HepG2 (cell line): ENCODE data around the gene NOTUM. TPM values are rescaled to one million over a fixed set of nuclear protein-coding genes. Genes with fewer than 3 reads are reported as not detected.

Experiments
- GABPB1 ChIP-seq: IDR thresholded peaks from 2 replicates; pipeline ENCODE4 v1.6.1; 2016; ENCODE audit warnings: mild to moderate bottlenecking, missing genetic modification reagents, moderate library complexity, missing compliant biosample characterization
- HNF1A ChIP-seq, 2 experiments: sonication (generic) in 1 of 2; formaldehyde crosslinking in 1 of 2; IDR thresholded peaks; 2 replicates each; pipeline versions ENCODE4 v1.4.0 to v1.6.1; 2016 to 2020; ENCODE audit warnings: borderline replicate concordance in 1 of 2, low read depth in 1 of 2, mild to moderate bottlenecking in 1 of 2, missing genetic modification reagents in 1 of 2
- ISX ChIP-seq: sonication (generic); formaldehyde crosslinking; conservative IDR thresholded peaks from 2 replicates; pipeline ENCODE4 v1.5.0; 2020; ENCODE audit warnings: missing genetic modification reagents
- LBX2 ChIP-seq: sonication (generic); formaldehyde crosslinking; IDR thresholded peaks from 2 replicates; pipeline ENCODE4 v1.5.0; 2020; ENCODE audit warnings: missing genetic modification reagents, mild to moderate bottlenecking, borderline replicate concordance
- ZNF33A ChIP-seq: sonication (generic); formaldehyde crosslinking; IDR thresholded peaks from 2 replicates; pipeline ENCODE4 v1.5.1; 2020; ENCODE audit warnings: missing genetic modification reagents, mild to moderate bottlenecking, moderate library complexity, borderline replicate concordance
- polyA plus RNA-seq, 8 experiments: library from polyadenylated mRNA; depleted of rRNA in 3 of 8; stranded (reverse) in 7 of 8; unstranded in 1 of 8; fragments of >200 nt; fragmentation: Illumina TruSeq in 4 of 8; extraction: Trizol in 4 of 8; gene quantifications; 2 replicates each; pipeline versions ENCODE4 v1.2.1 to v1.2.3, GENCODE V29; 2011 to 2016; ENCODE audit warnings: low read depth in 4 of 8, missing spikeins in 1 of 8, mixed read lengths in 1 of 8; ENCODE audit not compliant: insufficient read depth in 1 of 8
- total RNA-seq, 5 experiments: library from RNA; depleted of rRNA; stranded (reverse); fragments of >200 nt; fragmentation: Illumina TruSeq; extraction: Trizol; gene quantifications; 2 replicates each; pipeline ENCODE4 v1.2.3, GENCODE V29; 2016; ENCODE audit warnings: low read depth in 1 of 5

Gene NOTUM
- total and polyA plus RNA-seq, 2 of the 13 experiments (the other 11 are each of a cell fraction or from before 2014, with no cell fraction given) = 150 to 160 TPM

GRCh38 chr17:81955058-81955681 lies 5.8 kb downstream of the NOTUM start (continued):
- TF ChIP-seq HNF1A (IDR thresholded peaks at IDR 0.05; ENCODE audit: low read depth) = no peak
- TF ChIP-seq HNF1A (CRISPR knock-in tag; IDR thresholded peaks at IDR 0.05; ENCODE audit: borderline replicate concordance) = no peak
- no peak for TF ChIP-seq ISX (CRISPR knock-in tag)
- TF ChIP-seq GABPB1 (CRISPR knock-in tag) = peak; percentile 12; the same call in 1 of the 2 replicates
- no peak for TF ChIP-seq ZNF33A (CRISPR knock-in tag)
- TF ChIP-seq LBX2 (CRISPR knock-in tag) = no peak
